LNCaP clone FGC (cell line): ENCODE measurements around the gene S100A1.

ENCODE experiments used
- DNase-seq: peaks from one replicate; pipeline ENCODE4 v3.0.0-alpha.2; 2011; ENCODE audit warnings: low read depth
- H3K4me3 ChIP-seq: 2 replicates; pipeline ENCODE4 v1.5.1; 2011; ENCODE audit warnings: mild to moderate bottlenecking, low read depth, low read length, control low read depth
- CTCF ChIP-seq: IDR thresholded peaks from 2 replicates; pipeline ENCODE4 v1.5.1; 2012; ENCODE audit warnings: mild to moderate bottlenecking; ENCODE audit not compliant: control insufficient read depth, insufficient read depth; ENCODE audit errors: extremely low read depth

Gene S100A1

GRCh38 chr1:153630384-153630783 lies 2.1 kb downstream of the S100A1 start:
- no peak for TF ChIP-seq CTCF
- no peak overlapping the region for H3K4me3 ChIP-seq
- DNase-seq = no peak

- no peak for DNase-seq
- no peak for TF ChIP-seq CTCF
- H3K4me3 ChIP-seq = no peak overlapping the region
Observed at GRCh38 chr1:153631047-153632022, 3.1 kb downstream of the S100A1 start.

- TF ChIP-seq CTCF = no peak
- H3K4me3 ChIP-seq = peak overlapping the region; percentile 97
- DNase-seq = no peak
Observed at GRCh38 chr1:153633161-153633753, 5.0 kb downstream of the S100A1 start.

- DNase-seq = peak; percentile 96
- no peak for TF ChIP-seq CTCF
- peak within 1 kb of the TSS; percentile 97 for H3K4me3 ChIP-seq
Observed at GRCh38 chr1:153633754-153634665, 5.8 kb downstream of the S100A1 start, which contains the start of gene CHTOP. TSS of gene CHTOP (plus strand) at chr1:153634066. CDS start at chr1:153636589, 2,523 bp downstream.

GRCh38 chr1:153635872-153636271 lies 7.6 kb downstream of the S100A1 start:
- H3K4me3 ChIP-seq = no peak overlapping the region
- DNase-seq = no peak
- no peak for TF ChIP-seq CTCF

GRCh38 chr1:153636312-153636711 lies 8.1 kb downstream of the S100A1 start:
- DNase-seq = no peak
- no peak overlapping the region for H3K4me3 ChIP-seq
- TF ChIP-seq CTCF = no peak
